SW 1271 (cell line): ENCODE results near the gene SLC8B1.
"Not testable (repeated sequence)": the region's sequence is repeated elsewhere in the genome, so short reads cannot be mapped to it uniquely, and the experiment has no call there.

ENCODE experiments used
- DNase-seq, 2 experiments: peaks; one replicate each; lab custom pipeline; 2025; lab: John Stamatoyannopoulos, UW

The SLC8B1 gene

DNA sequence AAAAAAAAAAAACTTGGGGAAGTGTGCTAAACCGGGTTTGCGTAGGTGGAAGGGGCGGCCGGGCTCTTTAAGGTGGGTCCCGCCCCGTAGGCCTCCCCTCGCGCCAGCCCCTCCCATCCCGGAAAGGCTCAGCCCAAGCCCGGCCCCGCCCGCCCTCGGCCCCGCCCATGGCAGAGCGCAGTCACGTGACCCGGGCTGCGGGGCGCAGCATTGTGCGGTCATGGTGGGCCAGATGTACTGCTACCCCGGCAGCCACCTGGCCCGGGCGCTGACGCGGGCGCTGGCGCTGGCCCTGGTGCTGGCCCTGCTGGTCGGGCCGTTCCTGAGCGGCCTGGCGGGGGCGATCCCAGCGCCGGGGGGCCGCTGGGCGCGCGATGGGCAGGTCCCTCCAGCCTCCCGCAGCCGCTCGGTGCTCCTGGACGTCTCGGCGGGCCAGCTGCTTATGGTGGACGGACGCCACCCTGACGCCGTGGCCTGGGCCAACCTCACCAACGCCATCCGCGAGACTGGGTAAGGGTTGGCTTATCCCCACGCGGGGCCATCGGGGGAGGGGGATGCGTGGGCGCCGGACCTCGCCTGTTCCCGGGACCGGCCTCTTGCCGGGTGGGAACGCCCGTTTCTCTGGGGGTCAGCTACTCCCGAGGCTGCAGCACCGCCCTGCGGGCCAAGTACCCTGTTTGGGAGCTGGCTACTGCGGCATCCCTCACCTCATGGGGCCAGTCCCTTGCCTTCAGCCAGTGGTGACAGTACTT is 23.6 kb upstream of the SLC8B1 start, which contains the start of gene PLBD2:
Gene PLBD2 (plus strand): TSS at position 207 of the 752 bp plus-strand sequence. CDS start 14 bp downstream, at position 221.
- peak; percentile 76 to 90 for DNase-seq

DNA sequence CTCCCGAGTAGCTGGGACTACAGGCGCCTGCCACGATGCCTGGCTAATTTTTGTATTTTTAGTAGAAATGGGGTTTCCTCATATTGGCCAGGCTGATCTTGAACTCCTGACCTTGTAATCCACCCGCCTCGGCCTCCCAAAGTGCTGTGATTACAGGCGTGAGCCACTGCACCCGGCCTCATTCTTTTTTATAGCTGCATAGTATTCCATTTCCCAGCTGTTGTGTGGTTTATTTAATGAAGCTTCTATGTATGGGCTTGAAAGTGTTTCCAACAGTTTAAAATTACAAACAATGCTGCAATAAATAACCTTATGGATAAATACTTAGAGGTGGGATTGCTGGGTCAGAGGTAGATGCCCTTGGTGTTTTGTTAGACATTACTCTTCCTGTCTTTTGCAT is 19.3 kb upstream of the SLC8B1 start:
- not testable (repeated sequence) for DNase-seq

DNA sequence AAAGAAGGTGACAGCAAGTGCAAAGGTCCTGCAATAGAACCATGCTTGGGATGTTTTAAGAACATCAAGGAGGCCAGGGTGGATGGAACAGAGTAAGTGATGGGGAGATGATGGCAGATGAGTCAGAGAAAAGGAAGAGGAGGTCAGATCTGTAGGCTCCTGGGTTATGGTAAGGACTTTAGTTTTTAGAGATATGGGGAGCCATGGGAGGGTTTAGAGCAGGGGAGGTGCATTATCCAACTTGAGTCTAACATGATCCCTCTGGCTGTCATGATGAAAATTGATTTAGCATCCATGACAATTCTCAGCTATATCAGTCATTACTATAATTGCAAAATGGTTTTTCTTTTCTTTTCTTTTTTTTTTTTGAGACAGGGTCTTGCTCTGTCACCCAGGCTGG is 16.2 kb upstream of the SLC8B1 start:
- DNase-seq = no peak

DNA sequence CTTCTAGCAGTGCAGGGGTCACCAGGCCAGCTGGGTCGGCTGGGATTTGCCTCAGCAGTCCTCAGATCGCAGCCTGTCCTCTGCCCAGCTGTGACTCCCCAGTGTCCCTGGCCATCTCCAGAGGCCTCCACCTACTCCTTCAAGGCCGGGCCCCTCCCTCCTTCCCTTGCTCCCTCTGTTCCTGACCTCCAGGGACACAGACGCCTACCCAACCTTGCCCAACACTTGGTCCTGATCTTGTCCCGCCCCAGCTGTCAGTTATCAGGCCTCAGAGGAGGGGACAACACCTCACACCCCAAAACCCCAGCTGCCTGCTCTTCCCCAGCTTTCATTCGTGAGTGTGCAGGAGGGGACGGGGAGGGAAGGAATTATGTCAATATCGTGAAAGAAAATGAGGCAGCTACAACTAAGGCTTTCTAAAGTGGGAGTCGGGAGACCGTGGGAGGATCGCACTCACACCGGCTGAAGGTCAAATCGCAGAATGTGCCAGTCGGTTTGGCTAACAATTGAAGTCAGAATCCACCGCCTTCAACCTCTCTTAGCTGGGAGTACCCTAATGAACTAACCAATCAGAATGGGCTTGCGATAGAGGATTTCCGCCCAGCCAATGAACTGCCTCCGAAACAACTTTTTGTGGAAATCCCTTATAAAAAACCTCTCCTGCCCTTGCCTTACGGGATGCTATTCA is 14.1 kb upstream of the SLC8B1 start:
- DNase-seq = no peak

DNA sequence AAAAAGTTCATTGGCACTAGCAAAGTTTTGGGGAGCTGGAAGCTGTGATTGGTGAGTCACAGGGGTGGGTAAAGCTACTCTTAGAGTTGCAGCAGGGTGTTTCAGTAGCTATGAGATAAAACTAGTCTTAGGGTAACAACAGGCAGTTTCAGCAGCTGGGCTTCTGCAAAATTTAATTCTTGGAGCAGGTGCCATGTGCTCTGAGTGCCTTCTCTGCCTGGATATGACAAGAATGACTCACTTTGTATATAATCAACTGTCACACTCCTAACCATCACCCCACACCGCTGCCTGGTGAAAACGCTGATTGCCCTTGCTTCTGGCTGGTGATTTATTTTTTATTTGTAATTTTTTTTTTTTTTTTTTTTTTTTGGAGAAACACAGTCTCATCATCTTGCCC is 13.0 kb upstream of the SLC8B1 start:
- DNase-seq = no peak

DNA sequence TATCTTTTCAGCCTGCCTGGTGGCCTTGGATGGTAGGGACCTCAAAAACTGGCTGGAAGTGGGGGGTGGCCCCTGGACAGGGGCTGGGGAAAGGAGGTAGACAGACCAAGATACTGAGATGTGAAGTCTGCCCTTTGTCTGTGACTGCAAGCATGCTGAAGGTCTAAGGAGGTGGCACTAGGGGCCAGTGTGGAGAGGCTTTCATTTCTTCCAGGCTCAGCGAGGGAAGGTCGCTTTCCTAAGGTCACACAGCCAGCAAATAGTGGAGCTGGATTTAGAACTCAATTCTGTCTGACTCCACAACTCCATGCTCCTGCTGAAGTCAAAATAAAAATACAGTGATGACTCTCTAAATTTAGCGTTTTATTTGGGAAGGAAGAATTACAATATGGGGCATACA is 12.2 kb upstream of the SLC8B1 start:
- DNase-seq = no peak

DNA sequence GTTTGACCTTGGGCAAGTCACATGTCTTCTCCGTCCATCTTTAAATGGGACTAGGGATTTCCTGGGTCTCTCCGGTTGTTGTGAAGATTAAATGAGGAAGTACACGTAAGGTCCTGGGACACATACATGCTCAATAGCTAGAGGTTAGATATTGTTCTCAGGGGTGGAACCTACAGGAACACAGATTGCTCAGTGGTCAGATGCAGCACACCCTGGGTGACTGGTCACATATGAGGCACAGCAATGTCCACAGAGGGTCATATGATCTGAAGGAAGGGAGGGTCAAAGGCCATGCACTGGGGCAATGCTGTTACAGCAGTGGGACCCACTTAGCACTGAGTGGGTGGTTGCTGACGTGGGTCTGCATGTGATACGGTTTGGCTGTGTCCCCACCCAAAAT is 11.4 kb upstream of the SLC8B1 start:
- DNase-seq = no peak

DNA sequence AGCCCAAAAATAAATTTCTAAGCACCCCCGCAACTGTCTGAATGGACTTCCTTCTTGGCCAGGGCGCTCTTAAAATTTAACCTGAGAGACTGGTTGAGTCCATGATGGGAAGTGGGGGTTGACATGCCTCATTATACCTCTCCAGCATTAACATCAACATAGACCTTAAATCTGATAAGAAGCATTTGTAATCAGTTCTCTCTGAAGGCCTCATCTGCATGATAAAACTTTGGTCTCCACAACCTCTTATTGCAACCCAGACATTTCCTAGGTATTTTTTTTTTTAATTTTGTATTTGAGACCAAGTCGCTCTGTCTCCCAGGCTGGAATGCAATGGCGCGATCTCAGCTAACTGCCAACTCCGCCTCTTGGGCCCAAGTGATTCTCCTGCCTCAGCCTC is 10.4 kb upstream of the SLC8B1 start:
- no peak for DNase-seq

DNA sequence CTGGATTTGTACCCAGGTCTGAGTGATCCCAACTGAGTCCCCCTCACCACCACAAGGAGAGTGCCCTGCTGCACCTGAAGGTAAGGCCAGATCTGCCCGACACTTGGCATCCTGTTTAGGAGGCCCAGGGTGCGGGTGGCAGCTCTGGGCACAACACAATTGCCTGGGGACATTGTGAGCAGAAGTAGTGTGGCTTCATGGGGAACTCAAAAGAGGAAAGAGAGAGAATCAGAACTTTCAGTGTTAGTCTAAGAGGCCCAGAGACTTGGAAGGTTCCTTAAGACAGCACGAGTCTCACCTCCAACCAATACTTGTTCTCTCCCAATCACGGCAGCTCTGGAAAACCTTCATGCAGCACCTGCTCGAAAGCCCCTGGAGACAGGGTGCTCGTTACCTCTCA is 6.6 kb upstream of the SLC8B1 start:
- no peak for DNase-seq

DNA sequence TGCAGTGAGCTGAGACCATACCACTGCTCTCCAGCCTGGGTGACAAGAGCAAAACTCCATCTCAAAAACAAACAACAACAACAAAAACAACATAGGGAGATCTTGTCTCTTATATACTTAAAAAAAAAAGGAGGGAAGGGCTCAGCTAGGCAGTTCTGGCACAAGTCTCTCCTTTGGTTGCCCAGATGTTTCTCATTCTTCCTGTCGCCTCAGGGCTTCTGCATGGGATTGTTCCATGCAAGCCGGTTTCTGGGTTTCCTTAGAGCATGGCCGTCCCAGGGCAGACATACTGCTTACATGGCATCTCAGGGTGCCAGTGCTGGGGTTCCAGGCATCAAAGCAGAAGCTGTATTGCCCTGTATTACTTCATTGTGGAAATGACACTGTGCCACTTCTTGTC is 5.2 kb upstream of the SLC8B1 start:
- no peak for DNase-seq

DNA sequence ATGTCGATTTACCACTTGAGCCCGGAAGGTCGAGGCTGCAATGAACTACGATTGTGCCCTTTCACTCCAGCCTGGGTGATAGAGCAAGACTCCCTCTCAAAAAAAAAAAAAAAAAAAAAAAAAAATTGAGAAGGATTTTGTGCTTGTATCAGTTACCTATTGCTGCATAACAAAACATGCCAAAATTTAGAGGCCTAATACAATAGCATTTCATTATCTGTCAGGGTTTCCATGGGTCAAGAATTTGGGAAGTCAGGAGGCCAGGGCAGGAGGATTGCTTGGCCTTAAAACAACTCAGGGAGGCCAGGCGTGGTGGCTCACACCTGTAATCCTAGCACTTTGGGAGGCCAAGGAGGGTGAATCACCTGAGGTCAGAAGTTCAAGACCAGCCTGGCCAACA is 4.6 kb upstream of the SLC8B1 start:
- no peak for DNase-seq

DNA sequence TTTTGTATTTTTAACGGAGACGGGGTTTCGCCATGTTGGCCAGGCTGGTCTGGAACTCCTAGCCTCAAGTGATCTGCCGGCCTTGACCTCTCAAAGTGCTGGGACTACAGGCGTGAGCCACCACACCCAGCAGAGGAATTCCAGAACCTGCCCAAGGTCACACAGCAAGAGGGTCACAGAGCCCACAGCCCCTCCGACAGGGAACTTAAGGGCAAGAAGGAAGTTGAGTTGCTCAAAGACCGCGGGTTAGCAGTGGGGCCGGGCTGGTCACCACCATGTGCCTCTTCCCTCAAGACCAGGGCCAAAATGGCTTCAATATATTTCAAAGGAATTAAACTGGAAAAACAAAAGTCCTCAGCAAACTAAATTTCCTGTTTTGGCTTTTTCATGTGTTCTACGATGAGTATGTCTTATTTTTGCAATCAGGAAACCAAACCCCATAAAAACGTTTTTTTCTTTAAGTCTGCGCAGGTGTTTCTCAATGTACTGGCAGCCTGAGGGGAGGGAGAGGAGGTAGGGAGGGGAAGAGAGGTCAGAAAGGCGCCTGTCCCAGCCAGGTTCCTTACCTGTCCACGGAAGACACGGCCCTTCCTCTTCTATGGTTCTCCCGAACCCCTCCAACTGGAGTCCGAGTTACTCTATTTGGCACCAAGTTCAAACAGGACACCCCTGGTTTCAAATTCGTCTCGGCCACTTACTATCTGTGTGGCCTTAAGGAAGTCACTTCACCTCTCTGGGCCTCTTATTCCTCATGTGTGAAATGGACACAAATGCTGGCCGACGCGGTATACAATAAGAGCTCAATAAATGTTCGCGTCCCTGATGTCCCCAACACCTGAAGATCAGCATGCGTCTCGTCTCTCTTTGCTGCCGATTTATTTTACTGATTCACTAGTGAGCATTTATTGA is 778 bp downstream of the SLC8B1 start:
- no peak for DNase-seq

DNA sequence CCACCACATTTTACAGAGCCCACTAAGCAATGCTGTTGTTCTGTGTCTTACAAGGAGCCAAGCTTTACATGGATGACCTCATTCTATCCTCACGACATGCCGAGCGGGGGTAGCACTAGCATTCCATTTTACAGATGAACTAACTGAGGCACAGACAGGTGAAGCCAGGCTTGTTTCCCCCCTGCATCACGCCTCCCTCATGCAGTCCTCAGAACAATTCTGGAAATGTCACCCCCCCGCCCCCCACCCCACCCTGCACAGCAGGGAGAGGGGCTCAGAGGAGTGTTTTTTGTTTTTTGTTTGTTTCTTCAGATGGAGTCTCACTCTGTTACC is 1.5 kb downstream of the SLC8B1 start:
- DNase-seq = no peak

DNA sequence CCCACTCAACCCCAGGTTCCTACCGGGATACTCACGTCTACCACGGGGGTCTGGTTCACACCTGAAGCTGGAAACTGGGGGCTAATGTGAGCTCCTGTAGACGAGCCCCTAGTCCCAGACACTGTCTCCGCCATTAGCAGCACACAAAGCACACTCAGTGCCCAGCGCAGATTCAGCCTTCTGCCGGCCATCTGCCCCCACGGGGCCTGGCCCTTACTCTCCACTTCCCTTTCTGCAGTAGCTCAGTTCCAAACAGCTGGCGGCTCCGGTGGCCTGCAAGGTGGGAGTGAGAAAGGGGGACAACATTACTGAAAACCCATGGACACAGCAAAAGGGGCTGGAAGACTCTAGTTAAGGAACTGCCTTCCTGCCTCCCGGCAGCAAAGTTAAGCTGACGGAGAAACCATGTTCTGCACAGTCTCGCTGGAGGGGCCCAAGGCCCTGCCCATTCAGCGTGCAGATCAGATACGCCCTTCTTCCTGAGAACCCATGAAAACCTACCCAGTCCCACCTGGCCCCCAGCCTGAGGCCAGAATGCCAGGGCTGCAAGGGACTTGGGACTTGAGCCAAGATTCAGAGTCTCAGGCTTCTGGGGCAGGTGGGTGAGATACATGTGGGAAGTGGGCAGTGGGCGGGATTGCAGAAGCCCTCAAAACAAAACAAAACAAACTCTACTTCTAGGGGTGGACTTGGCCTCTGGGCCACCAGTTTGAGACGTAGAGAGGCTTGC is 2.1 kb downstream of the SLC8B1 start:
- DNase-seq = no peak

DNA sequence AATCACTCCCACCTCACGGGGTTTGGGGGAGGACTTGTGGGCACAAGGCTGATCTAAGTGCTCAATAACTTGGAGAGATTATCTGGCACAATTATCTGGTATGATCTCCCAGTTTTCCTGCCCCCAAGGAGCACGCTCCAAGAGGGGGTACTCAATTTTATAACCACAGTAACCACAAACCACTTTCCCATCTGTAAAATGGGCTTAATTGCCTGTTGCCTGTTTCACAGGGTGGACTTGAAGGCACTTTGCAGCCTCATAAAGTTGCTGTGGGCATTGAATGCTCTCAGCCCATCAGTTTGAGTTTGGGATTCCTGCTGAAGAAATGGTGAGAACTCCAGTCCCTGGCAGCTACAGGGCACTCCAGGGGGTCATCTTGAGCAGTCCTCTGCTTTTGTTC is 4.4 kb downstream of the SLC8B1 start:
- DNase-seq = no peak

DNA sequence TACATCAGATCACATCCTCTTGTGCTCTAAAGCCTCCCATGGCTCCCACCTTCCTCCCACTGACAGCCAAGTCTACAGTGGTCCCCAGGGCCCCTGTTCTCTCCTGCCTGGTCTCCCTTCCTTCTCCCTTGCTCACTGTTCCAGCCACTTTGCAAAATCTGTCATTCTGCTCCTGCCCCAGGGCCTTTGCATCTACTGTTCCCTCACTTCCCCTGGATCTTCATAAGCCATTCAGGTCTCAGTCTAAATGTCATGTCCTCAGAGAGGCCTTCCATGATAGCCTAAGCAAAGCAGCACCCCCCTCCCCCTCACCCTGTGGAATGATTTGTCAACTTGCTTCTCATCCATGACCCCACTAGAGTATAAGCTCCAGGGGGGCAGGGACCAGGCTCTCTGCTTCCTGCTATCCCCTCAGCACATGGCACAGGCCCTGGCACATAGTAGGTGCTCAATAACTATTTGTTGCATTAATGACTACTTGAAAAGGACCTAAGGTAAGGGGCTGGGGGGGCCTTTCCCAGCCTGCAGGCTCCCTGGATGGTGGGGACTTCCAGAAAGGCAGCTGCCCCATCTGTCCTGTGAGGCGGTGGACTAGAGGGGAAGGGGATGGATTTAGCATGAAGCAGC is 5.0 kb downstream of the SLC8B1 start:
- DNase-seq = no peak

DNA sequence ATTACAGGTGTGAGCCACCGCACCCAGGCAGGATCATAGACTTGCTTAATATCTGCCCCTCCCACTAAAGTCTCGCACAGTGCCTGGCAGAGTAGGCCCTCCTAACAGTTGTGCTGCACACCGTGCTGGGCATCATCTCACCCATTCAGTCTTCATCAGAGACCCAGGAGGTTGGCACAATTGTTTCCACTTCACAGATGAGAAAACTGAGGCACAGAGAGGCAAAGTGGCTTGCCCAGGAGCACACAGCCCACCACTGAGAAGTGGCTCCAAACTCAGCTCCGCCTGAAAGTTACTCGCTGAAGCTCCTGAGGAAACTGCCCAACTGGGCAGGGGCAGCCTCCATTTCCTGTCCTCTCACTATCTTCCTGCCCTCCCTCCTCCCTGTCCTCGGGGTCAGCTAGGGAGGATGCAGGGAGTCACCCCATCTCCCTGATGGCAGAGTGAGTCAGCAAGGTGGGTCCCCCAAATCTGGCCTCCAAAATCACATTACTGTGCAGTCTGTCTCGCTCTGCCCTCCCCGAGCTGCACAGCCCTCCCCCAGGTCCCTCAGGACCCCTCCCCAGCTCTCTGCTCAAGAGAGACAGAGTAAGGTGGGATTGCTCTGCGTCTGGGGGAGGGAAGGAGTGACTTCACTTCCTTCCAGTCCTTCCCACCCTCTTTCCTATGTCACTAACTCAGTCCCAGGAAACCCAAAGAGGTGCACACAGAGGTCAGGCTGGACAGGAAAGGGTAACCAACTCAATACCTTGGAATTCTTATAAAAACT is 5.7 kb downstream of the SLC8B1 start:
- peak; percentile 82 to 91 for DNase-seq

DNA sequence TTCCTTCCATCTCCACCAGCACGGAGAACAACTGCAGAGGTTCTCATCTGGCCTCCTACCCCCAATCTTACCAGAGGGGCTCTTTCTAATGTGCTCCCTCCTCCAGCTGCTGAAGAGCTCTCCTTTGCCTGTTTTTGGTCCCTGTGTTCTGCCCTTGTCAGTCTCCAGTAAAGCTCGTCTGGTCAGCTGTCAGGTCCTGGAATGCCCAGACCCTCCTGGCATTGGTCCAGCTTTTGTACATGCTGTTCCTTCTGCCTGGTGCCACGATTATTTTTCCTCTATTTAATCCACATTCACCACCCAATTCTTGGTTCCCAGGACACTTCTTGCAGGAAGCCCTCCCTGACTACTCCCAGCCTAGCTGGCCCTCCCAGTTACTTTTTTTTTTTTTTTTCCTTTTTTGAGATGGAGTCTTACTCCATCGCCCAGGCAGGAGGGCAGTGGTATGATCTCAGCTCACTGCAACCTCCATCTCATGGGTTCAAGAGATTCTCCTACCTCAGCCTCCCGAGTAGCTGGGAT is 6.5 kb downstream of the SLC8B1 start:
- no peak for DNase-seq

DNA sequence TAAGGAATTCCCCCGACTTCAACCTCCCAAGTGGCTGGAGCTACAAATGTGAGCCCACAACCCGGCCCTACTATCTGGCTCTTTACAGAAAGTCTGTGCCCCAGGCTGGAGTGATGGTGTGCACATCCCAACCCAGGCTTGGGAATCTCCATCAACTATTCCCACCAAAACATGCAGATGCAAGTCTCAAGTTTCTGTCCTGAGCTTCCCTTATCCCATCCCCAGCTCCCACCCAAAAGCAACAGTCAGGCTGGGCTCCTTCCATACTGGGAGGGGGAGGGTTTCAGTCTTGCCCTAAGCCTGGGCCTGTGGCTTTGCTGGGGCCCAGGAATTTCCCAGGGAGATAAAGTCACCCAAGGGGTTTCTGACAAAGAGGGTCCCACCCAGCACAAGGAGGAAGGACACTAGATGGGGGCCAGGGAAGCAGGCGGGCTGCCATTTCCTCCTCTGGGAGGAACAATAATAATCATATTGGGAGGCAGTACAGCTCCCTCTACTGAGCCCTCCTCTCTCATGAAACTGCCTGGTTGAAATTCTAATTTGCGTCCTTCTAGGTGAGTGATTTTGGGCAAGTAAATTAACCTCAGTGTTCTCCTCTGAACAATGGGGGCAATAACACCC is 8.0 kb downstream of the SLC8B1 start:
- DNase-seq = no peak

DNA sequence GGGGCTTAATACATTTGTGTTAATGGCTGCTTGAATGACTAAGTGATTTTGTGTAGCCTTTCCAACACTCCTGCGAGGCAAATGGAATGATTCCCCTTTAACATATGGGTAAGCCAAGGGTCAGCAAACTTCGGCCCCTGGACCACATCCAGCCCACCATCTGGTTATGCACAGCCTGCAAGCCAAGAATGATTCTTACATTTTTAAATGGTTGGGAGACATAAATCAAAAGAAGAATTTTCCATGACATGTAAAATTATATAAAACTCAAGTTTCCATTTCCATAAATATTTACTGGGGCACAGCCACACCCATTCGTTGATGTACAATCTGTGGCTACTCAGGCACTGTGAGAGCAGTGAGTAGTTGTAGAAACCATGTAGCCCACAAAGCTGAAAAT is 9.0 kb downstream of the SLC8B1 start:
- DNase-seq = no peak
